KG1 (cell line): ENCODE measurements around the gene FRA10AC1.

ENCODE experiments used
- DNase-seq: peaks from one replicate; lab custom pipeline; 2025; lab: John Stamatoyannopoulos, UW

FRA10AC1 gene

GRCh38 chr10:93629647-93630305 is 72.6 kb downstream of the FRA10AC1 start:
- DNase-seq = no peak

- DNase-seq = no peak
These were observed 73.5 kb downstream of the FRA10AC1 start for GRCh38 chr10:93628858-93629257.

GRCh38 chr10:93622942-93623341 is 79.5 kb downstream of the FRA10AC1 start:
- DNase-seq = no peak

GRCh38 chr10:93620925-93621324 is 81.5 kb downstream of the FRA10AC1 start:
- DNase-seq = no peak
